GM19463 (cell line): ENCODE measurements around the gene TGFB2.

ENCODE experiments used
- ATAC-seq: cut with Tn5 transposase; IDR thresholded peaks from one replicate; pipeline ENCODE4 v1.9.1; 2021; ENCODE audit warnings: mild to moderate bottlenecking, moderate library complexity; ENCODE audit not compliant: unreplicated experiment

The TGFB2 gene

GRCh38 chr1:218330043-218330623, 15.0 kb upstream of the TGFB2 start:
- ATAC-seq, result no peak

GRCh38 chr1:218332416-218332815, 12.7 kb upstream of the TGFB2 start:
- ATAC-seq, result no peak

- peak; percentile 46 for ATAC-seq
Measured at GRCh38 chr1:218336328-218336727, 8.8 kb upstream of the TGFB2 start.

GRCh38 chr1:218339267-218339831, 5.8 kb upstream of the TGFB2 start:
- ATAC-seq, result no peak

GRCh38 chr1:218341325-218341724, 3.8 kb upstream of the TGFB2 start:
- ATAC-seq, result no peak

GRCh38 chr1:218342091-218342490, 3.0 kb upstream of the TGFB2 start:
- no peak for ATAC-seq

GRCh38 chr1:218345673-218346390, 696 bp downstream of the TGFB2 start:
- ATAC-seq, result peak; percentile 70

GRCh38 chr1:218346391-218347204, 1.5 kb downstream of the TGFB2 start:
- no peak for ATAC-seq

- no peak for ATAC-seq
Measured at GRCh38 chr1:218347336-218347722, 2.2 kb downstream of the TGFB2 start.

GRCh38 chr1:218347723-218348627, 2.8 kb downstream of the TGFB2 start:
- no peak for ATAC-seq

- ATAC-seq, result no peak
Measured at GRCh38 chr1:218348628-218349071, 3.5 kb downstream of the TGFB2 start.

GRCh38 chr1:218349348-218350034, 4.4 kb downstream of the TGFB2 start:
- no peak for ATAC-seq

GRCh38 chr1:218350035-218350525, 4.9 kb downstream of the TGFB2 start:
- ATAC-seq, result no peak

GRCh38 chr1:218350801-218351266, 5.7 kb downstream of the TGFB2 start:
- no peak for ATAC-seq

- peak; percentile 44 for ATAC-seq
Measured at GRCh38 chr1:218351391-218352074, 6.4 kb downstream of the TGFB2 start.

- no peak for ATAC-seq
Measured at GRCh38 chr1:218352075-218352438, 6.9 kb downstream of the TGFB2 start.

- ATAC-seq, result no peak
Measured at GRCh38 chr1:218353656-218354055, 8.5 kb downstream of the TGFB2 start.

- ATAC-seq, result no peak
Measured at GRCh38 chr1:218355278-218355677, 10.1 kb downstream of the TGFB2 start.
